HG03039 (cell line): ENCODE data around the gene ZNF385C.
"Not testable (repeated sequence)": the region's sequence is repeated elsewhere in the genome, so short reads cannot be mapped to it uniquely, and the experiment has no call there.

Source experiments
- ATAC-seq: cut with Tn5 transposase; IDR thresholded peaks from one replicate; pipeline ENCODE4 v1.9.1; 2021; ENCODE audit warnings: mild to moderate bottlenecking, moderate library complexity; ENCODE audit not compliant: unreplicated experiment

Gene ZNF385C

GRCh38 chr17:42026857-42027589 is 71.2 kb downstream of the ZNF385C start:
- no peak for ATAC-seq

DNA sequence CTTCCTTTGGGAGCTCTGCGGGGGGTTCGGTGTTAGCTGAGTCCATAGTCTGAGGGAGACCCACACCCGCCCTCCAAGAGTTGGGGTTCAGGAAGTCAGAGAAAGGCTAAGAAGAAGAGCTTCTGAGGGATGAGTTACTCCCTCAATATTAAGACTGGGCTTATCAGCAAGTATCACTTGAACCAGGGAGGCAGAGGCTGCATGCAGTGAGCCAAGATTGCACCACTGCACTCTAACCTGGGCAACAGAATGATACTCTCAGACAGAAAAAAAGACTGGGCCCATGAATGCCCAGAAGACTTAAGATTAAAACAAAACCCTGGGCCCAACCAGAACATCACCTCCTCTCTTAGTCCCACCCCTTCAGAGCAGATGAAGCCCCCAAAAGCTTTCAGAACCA is 72.3 kb downstream of the ZNF385C start:
- no peak for ATAC-seq

- ATAC-seq: no peak
Observed at GRCh38 chr17:42025191-42025579, 73.1 kb downstream of the ZNF385C start.

GRCh38 chr17:42023524-42024349 is 74.5 kb downstream of the ZNF385C start:
- no peak for ATAC-seq

DNA sequence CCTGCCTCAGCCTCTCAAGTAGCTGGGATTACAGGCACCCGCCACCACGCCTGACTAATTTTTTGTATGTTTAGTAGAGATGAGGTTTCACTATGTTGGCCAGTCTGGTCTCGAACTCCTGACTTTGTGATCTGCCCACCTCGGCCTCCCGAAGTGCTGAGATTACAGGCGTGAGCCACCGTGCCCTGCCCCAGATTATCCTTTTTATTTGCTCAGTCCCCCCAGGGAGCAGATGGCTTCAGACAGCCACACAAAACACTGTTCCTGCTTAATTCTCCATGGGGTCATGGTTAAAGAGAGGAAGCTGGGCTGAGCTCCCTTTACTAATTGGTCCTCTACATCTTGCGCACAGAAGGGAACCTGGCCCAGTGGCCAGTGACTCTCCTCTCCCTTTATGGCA is 77.4 kb downstream of the ZNF385C start:
- not testable (repeated sequence) for ATAC-seq

DNA sequence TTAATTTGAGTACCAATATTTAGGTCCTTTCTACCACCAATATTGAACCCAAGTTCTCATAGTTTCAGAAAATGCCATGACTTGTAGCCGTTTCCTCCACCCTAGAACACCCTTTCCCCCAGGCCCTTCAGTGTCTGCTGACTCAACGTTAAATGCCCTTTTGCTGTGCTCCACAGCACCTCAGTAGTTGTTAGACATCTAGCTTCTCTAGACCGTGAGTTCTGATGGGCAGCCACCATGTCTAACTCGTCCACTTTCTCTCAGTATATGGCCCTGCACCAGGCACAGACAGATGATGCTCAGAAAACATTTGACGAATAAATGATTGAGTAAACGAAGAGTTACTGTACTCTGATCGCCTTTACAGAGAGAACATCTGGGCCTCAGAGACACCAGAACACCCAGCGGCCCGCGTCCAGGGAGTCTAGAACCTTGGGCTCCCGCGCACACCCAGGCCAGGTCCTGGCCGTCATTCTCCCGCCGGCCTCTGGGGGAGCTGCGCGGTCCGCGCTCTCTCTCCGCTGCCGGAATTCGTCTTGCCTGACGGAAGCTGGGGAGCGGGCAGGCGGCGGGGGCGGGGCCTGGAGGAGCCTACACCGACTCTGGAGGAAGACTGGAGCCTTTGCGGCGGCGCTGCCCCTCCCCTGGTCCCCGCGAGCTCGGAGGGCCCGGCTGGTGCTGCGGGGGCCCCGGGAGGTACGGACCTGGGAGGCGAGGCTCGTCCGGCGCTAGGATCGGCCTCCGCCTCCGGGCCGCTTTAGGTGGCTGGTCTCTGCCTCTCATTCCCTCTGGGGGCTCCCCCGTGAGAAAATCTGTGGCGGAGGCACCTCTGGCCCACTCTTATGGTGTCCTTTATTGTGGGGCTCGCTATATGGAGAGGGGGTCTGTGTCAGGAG is 78.5 kb downstream of the ZNF385C start, which contains the start of gene NKIRAS2:
Gene NKIRAS2 (plus strand): TSS at position 582 of the 896 bp plus-strand sequence. CDS start 1,488 bp downstream, outside the sequence.
- ATAC-seq: peak; percentile 57

DNA sequence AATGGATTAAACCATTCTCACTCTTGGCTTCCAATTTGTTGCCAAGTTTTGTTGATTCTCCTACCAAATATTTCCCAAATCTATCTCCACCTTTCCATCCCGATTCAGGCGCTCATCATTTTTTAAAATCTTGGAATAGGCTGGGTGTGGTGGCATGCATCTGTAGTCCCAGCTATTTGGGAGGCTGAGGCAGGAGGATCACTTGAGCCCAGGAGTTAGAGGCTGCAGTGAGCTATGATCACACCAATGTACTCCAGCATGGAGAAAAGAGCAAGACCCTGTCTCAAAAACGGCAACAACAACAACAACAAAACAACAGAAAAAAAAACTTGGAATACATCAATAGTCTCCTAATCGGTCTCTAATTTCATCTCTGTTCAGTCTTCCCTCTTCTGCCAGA is 79.3 kb downstream of the ZNF385C start:
- no peak for ATAC-seq

- ATAC-seq: no peak
Observed at GRCh38 chr17:42018339-42018738, 79.9 kb downstream of the ZNF385C start.

DNA sequence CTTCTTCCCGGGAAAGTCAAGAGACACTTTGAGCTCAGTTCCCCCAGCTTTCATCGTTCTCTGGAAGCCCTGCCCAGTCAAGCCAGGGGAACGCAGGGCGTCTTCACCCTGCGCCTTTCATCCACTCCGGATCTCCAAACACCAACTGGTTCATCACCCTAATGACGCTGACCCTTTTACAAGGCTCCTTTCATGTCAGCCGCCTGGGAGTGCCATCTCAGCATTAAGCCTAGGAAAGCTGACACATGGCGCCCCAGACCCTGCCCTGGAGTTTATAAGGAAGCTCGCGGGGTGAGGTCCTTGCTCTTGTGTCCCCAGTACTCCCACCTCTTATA is 80.4 kb downstream of the ZNF385C start:
- ATAC-seq: peak; percentile 6

- peak; percentile 71 for ATAC-seq
Observed at GRCh38 chr17:42016941-42017865, 81.1 kb downstream of the ZNF385C start, which contains the start of gene DNAJC7. TSS of gene DNAJC7 (minus strand) at chr17:42017439. CDS start at chr17:42017416, 23 bp downstream.

DNA sequence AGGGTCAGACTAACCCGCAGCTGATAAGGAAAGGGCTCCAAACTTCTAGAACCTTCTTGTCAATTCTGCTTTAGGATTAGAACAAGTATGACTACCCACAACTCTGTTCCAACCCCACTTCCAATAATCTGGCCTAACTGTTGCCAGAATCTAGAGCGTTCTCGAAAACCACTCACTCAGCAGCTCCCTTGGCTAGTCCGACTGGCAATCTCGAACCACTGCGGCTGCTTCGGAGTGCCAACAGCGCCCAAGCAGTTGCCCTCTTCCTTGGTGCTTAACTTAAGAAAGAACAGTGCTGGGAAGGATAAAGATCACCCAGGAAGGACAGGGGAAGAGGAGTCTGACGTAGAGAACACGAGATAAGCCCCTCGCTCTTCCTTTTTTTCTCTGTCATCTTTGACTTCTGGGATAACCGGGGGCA is 81.9 kb downstream of the ZNF385C start:
- no peak for ATAC-seq

DNA sequence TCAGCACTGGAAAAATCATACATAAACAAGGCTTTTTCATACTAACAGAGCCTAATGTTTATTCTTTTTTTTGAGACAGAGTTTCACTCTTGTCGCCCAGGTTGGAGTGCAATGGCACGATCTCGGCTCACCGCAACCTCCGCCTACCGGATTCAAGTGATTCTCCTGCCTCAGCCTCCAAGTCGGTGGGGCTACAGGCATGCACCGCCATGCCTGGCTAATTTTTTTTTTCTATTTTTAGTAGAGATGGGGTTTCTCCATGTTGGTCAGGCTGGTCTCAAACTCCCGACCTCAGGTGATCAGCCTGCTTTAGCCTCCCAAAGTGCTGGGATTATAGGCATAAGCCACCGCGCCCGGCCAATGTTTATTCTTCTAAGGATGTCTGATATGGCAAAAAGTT is 84.5 kb downstream of the ZNF385C start:
- ATAC-seq: not testable (repeated sequence)

GRCh38 chr17:42012363-42012762 is 85.9 kb downstream of the ZNF385C start:
- ATAC-seq: not testable (repeated sequence)

DNA sequence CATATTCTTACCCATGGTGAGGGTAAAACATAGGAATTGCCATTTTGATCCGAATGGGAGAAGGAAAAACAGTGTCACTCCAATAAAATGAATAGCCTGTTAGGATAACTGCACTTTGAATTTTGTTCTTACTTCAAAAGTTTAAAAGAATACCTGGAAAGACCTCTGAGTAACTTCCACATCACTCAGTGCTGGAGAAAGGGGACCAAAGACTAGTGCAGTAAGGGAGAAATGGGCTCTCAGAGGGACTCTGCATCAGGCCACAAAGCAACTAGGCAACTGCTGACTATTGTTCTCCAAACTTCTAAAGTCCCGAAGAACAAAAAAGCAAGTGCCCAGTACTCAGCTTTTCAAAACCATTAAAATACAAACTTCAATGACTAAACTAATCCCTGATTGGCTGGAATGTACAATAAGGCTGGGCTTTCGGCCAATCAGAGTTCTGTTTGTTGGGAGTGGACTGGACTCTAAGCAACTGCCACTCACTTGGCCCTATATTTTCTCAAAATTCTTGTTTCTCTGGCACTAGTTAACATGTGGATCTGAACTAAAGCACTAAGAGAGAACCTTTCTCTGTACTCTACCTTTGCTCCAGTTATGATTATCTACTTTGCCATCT is 87.3 kb downstream of the ZNF385C start:
- ATAC-seq: no peak

- not testable (repeated sequence) for ATAC-seq
Observed at GRCh38 chr17:42010266-42010680, 88.0 kb downstream of the ZNF385C start.

DNA sequence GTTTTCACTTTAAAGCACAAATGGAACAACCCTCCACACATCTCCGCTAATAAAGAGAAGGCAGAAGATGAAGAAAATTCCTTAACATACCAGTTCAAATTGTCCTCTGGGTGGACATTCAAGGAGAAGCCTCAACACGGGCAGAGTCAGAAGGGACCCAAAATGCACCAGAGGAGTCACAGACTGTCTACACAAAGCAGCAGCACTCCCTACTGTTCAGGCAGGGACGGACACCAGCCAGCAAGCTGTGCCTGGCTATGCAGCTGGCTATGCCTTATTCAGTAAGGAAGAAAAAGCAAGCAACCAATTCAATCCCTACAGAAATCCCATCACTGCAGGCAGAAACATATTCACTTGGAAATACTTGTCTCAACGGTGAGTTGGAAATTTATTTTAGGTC is 89.1 kb downstream of the ZNF385C start:
- ATAC-seq: no peak

DNA sequence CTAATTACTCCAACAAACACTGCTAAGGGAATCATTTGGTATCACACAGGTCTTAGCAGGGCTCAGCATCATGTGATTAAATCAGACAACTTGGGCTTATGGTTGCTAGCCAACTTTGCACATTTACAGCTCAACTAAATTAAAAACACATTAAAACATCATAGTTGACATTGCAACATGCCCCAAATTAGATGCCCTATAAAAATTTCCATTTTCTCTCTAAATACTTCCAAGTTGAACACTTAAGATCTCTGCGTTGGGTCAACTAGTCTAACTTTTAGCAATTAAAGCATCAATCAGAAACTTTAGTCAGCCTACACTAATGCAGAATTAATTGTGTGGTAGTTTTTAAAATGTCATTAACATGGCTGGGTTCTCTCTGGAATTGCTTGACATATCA is 93.1 kb downstream of the ZNF385C start:
- no peak for ATAC-seq

DNA sequence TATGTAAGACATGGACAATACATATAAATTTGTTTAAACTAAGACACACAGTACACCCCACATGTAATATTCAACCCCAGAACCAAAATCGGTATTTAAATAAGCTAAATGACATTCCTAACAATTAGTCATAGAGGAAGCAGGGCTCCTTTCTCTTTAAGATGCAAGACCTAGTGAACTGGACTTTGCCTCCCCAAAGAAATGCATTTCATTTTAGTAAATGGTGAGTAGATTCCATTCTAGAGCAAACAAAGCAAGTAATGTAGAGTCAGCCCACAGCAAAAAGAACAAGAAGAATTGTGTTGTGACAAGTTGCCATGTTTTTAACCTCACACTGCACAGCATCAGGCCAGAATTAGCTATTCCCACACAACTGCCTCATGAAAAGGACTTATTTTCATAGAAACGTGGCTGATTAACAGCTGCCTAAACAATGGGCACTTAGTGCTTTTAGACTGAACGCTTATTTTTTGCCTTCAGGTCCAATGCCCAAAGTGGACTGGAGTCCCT is 95.4 kb downstream of the ZNF385C start:
- ATAC-seq: no peak

- no peak for ATAC-seq
Observed at GRCh38 chr17:42002175-42002791, 96.0 kb downstream of the ZNF385C start.
